Left lobe of liver (tissue), 2 donors: ENCODE data around the gene SLC16A12. TPM values are rescaled to one million over a fixed set of nuclear protein-coding genes. Genes with fewer than 3 reads are reported as not detected.
"Not testable (repeated sequence)": the region's sequence is repeated elsewhere in the genome, so short reads cannot be mapped to it uniquely, and the experiment has no call there.

Experiments used
- ATAC-seq: fragments of 200-7000 bp; cut with Tn5 transposase; one replicate; pipeline ENCODE4 v1.9.1; 2020; ENCODE audit warnings: mild to moderate bottlenecking, moderate library complexity
- DNase-seq: peaks from one replicate; pipeline ENCODE4 v3.0.0-alpha.2; 2020; ENCODE audit warnings: low spot score
- total RNA-seq: library from RNA; stranded (reverse); gene quantifications from one replicate; pipeline ENCODE4 v1.2.1, GENCODE V29; 2021
- donor health status: DM: no; HTN: no; CAD: no; lungs with moderate emphysema.
- donor health status: DM: no; HTN: yes; CAD: no.

SLC16A12 gene
- total RNA-seq, 1 donor from 2014 or later = 0.38 TPM

DNA sequence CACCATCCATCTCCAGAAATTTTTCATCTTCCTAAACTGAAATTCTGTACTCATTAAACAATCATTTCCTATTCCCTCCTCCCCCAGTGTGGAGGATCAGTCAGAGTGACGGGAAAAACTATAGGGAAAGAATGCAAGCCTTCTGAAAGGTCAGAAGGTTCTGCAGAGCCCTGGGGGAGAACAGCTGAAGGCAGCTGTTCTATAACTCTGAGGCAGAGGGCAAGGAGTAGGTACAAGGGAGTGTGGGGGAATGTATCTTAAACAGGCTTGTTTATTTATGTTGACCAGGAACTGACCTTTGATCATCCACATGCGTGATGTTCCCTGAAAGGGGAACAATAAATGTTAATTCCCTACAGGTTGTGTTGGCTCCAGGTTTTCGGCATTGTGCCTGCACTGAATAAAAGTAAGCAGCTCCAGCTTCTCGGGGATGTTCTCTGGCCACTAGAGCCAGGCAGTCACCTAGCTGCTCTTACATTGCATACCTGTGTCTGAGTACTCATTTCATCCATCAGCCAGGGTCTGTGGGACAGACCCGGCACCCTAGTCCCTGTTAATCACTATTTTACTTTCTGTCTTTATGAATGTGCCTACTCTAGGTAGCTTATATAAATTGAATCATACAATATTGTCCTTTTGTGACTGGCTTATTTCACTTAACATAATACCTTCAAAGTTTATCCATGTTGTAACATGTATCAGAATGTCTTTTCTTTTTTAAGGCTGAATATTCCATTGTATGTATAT, 137.2 kb downstream of the SLC16A12 start:
- DNase-seq (no peak), ATAC-seq (no peak)

DNA sequence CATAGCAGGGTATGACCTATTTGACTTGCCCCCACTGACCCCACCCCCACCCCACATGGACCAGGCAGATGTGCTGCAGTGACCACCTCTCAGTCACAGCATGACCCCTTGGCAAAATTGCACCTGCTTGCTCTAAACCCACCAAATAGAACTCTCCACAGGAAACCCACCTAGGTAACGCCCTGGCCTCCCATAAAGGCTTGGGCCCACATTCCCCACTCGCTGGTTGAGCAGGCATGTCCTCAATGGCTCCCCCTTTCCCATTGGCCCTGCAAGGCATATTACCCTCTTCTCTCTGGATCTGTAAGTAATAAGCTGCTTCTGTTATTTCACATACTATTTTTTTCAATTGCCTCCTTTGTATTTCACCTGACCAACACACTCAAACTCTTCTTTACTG, 140.3 kb downstream of the SLC16A12 start:
- no peak for DNase-seq
- ATAC-seq = no peak

DNA sequence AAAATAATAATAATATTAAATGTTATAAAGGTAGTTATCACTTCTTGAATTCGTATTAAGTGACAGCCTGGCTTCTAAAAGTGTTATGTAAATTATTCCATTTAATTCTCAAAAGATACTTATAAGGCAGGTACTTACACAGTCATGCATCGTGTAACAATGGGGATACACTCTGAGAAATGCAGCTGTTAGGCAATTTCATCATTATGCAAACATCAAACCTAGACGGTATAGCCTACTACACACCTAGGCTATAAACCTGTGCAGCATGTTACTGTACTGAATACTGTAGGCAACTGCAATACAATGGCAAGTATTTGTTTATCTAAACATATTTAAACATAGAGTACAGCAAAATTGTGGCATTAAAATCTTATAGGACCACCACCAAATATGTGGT, 141.5 kb downstream of the SLC16A12 start:
- DNase-seq = no peak
- ATAC-seq = no peak

DNA sequence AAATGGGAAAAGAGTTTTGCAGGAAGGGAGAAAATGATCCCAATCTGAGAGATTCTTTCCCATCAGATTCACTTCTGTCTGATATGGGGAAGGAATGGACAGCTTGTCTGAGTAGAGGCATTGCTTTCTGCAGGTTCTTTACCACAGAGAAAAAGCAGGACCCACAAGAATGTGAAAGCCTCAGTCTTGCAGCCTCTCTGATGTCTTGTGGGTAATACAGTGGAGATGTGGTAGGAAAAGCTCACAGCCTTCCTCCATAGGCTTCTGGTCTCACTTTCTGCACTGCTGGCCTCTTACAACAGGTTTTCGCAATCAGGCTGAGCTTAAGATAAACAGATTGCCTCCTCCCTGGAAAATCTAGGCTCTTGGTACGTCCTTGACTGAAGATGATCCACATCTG, 142.4 kb downstream of the SLC16A12 start:
- DNase-seq (no peak), ATAC-seq (peak; percentile 60)

DNA sequence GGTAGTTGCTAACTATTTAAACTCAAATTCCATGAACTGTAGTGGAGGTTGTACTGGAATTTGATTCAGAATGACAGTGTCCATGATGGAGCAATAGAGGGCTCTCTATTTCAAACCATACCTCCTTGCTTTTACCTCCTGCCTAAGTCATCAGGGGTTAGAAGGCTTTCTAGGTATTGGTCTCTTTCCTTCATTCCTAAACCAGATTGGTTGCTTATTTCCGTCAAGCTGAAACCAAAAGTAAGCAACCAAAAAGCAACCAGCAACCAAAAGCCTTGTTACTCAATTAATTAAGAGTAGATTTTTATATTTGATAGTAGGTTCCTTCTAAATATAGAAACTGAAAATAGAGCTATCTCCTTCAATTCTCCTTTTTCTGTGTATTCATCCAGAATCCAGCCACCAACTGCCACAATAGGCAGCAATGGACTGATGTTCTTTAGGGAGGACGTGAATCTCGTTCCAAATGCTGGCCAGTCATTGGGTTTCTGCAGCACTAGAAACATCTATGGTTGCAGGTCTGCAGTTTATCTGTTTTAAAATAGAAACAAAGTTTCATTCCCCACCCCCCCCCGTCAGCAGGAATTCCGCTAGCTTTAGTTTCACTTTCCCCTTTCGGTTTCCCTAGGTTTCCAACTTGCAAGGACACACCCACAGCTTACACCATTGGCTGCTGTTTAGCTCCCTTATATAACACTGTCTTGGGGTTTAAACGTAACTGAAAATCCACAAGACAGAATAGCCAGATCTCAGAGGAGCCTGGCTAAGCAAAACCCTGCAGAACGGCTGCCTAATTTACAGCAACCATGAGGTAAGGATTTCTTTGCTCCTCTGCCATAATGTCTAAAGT, 143.3 kb downstream of the SLC16A12 start, which contains the start of gene IFIT1:
IFIT1 (plus strand) TSS at position 717 of the 850 bp plus-strand sequence; CDS start at position 807, 90 bp downstream.
- DNase-seq = peak; percentile 69
- peak; percentile 92 for ATAC-seq

DNA sequence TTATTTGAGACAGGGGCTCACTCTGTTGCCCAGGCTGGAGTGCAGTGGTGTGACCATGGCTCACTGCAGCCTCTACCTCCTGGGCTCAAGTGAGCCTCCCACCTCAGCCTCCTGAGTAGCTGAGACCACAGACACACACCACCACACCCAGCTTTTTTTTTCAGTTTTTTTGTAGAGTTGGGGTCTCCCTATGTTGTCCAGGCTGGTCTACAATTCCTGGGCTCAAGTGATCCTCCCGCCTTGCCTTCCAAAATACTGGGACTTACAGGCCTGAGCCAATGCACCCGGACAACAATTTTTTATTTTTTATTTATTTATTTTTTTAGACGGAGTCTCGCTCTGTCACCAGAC, 144.2 kb downstream of the SLC16A12 start:
- ATAC-seq, DNase-seq: not testable (repeated sequence)

DNA sequence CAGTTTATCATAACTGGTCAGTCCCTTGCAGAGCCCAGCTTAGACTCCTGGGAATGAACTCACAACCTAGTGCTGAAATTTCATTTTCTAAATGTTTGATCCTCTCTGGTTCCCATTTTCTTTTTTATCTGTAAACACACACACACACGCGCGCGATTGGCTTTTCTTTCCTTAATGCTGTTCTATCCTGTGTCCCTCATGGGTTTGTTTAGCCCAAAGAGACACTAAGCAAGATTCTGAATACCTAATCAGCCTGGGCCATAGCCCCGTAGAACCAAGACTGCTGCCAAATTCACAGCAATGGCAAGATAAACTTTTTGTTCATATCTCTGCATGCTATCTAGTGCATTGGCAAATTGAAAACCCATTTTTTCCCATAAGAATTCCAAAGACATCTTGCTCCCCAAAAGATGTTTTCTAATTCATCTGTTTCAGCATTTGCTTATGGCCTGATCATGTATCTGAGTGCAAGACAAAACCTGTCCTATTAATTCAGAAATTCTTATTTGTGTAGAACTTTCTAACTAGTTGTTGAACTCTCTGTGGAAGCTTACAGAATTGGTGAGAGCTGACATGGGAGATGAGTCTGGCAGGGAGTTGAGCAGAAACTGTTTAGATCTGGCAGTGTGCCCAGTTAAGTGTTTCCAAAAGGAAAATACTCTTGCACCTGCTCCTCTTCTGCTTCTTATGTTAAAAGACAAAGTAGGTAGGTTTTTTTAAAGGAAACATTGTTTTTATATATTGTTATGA, 144.7 kb downstream of the SLC16A12 start:
- DNase-seq (no peak), ATAC-seq (no peak)

DNA sequence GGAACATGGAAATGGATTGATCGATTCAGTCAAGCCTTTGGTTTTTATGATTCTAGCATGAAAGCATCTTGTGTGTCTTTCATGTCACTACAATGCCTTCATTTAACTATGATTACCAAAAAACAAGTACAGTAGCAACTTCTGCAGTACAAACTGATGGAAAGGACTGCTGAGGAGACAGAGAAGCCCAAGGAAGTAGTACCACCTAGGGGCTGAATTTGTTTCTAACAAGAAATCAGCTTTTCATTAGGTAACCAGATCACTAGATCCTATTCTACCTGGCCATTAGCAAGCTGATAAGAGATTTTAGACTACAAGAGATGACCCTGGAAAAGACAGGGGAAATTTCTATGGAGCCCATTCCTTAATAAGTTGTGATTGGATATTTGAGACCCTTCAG, 146.1 kb downstream of the SLC16A12 start:
- no peak for DNase-seq
- ATAC-seq = peak; percentile 47

DNA sequence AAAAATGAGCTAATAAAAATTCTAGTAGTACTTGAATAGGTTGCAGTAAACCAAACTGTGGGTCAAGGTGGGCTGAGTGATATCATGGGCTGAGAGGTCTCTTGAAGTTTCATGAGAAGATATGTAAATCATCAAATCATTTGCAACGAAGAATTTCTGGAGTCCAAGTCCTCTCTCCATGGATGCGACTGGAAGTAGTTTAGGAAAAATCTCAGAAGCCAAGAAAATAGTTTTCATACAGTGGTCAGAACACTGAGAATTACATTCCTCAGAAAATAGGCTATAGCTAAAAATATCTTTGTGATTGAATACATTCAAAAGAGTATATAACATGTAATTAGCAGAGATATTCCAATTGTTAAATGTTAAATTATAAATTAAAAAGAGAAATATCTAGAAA, 146.6 kb downstream of the SLC16A12 start:
- ATAC-seq (no peak), DNase-seq (no peak)

DNA sequence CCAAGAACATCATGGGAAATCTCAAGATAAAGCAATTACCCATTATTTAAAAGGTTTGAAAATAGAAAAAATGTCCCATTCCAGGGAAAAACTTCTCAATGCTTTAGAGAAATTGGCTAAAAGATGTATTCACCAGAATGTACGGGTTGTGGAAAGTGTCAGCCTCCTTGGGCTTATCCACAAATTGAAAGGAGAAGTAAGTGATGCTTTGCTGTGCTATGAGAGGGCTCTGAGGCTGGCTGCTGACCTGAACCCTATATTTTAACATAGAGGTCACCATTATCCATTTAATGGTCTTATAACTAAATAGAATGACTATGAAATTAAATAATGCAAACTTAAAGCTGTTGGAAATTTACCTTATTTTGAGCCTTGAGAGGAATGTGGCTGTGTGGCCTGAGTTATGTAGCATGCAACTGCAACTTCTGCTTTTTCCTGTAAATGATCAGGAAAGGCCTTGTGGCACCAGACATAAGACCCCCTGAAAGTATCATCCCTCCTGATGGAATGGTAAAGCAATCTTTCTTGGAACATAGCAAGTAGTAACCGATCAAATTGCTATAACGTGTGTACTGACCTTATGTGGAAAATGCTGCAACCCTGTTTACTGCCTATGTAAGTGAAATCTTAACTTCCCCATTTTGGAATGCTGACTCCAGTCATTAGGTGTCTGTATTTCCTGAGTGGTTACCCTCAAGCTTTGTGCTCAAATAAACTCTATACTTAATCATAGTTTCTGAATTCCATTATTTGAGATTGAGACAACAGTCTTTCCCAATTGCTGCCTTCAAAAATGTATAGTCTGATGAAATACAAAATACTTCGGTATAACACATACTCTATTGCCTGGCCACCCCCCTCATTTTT, 150.7 kb downstream of the SLC16A12 start:
- ATAC-seq (peak; percentile 36), DNase-seq (no peak)

DNA sequence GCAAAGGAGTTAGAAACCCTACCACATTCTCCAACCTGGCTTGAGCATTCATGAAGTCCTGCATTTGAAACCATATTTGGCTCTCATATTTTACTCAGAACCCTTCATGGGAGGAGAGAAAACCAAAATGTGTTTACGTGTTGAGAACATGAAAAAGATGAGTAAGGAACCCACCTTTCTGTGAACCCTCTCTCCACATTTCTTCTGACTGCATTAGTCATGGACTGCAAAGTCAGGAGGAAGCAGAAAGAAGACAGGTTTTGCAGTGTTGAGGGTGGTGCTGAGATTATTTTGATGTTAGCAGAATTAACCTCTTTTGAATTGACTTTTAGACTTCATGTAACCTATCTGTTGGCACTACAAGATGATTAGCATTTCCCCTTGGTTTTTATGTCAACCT, 152.6 kb downstream of the SLC16A12 start:
- DNase-seq (no peak), ATAC-seq (no peak)

Other genes starting within 250 kb of the SLC16A12 start
- 6.0 TPM for gene IFIT2, start 233.5 kb downstream of the SLC16A12 start, total RNA-seq
- 8.7 TPM for gene IFIT3, start 207.6 kb downstream of the SLC16A12 start, total RNA-seq
- gene IFIT1B, start 157.5 kb downstream of the SLC16A12 start, total RNA-seq = not detected
- gene IFIT1, start 143.0 kb downstream of the SLC16A12 start, total RNA-seq = 9.6 TPM
- gene IFIT5, start 121.0 kb downstream of the SLC16A12 start, total RNA-seq = 3.8 TPM
- 48.9 TPM for gene PANK1, start 109.6 kb upstream of the SLC16A12 start, total RNA-seq
- gene KIF20B, start 166.0 kb upstream of the SLC16A12 start, total RNA-seq = 2.0 TPM